NK-92 treated with Interleukin-12 subunit alpha and Interleukin-12 subunit beta, amount 100 ng/mL, for 24 hours (cell line): Measurements from ENCODE around the gene COPS8.

Experiments used
- DNase-seq: peaks from one replicate; lab custom pipeline; 2025; lab: John Stamatoyannopoulos, UW

Gene COPS8

DNA sequence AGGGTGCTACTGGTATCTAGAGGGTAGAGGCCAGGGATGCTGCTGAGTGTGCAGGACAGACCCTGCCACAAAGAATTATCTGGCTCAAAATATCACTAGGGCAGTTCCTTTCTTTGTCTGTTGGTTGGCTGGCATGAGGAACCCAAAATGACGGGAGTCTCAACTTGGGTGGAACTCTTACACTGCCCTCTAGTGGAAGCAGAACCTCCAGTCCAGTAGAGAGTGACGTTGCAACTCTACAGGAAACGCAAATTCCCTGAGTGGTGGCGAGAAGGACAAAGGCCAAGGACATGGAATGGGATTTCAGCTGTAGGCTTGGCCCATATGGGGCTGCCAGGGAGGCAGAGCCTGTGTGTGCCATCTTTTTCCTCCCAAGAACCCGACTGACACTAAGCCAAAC, 47.1 kb downstream of the COPS8 start:
- DNase-seq: no peak

- DNase-seq: no peak
These were observed 48.9 kb downstream of the COPS8 start for GRCh38 chr2:237134321-237135230.

DNA sequence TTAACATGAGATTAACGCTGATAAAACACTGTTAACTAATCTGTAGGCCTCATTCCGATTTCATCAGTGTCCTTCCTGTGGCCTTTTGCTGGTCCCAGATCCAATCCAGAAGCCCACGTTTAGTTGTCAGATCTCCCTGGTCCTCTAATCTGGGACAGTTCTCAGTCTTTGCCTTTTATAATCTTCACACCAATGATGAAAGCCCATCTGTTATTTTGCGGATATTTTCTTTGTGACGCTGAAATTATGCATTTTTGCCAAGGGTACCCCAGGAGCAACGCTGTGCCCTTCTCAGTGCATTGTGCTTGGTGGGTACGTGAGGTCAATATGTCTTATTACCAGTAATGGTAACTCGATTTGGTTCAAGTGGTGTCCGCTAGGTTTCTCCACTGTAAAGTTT, 51.1 kb downstream of the COPS8 start:
- DNase-seq: no peak

DNA sequence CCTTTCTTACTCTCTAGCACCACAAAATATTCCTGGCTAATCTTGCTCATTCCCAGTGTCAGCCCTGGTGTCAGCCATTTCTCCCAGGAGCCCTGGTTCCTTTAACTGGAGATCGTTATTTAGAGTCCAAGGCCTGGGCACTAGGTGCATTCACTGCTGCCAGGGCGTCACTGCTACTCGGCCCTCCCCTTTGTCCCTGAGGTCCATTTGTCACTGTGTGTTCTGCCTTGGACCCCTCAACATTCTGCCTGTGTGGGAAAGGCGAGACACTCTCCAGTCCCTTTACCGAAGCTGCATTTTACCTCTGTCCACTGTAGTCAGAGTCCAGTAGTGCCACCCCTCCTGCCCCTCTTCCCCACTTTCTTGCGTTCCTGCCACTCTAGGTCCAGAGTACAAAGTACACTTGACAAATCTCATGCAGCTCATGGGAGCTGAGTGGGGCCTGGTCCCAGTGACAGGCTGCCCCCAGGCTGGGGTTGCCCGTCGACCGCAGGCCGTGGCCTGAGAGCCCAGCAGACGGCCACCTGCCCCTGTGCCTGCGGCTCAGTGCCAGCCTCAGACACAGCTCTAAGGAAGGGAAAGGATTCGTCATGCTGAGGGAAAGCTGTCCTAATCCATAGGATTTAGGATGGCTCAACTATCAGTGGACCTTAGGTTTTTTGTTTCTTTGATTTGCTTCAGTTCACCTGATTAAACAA, 52.1 kb downstream of the COPS8 start:
- DNase-seq: no peak

GRCh38 chr2:237139123-237139675, 53.5 kb downstream of the COPS8 start:
- no peak for DNase-seq

GRCh38 chr2:237140689-237141285, 55.1 kb downstream of the COPS8 start:
- DNase-seq: no peak

DNA sequence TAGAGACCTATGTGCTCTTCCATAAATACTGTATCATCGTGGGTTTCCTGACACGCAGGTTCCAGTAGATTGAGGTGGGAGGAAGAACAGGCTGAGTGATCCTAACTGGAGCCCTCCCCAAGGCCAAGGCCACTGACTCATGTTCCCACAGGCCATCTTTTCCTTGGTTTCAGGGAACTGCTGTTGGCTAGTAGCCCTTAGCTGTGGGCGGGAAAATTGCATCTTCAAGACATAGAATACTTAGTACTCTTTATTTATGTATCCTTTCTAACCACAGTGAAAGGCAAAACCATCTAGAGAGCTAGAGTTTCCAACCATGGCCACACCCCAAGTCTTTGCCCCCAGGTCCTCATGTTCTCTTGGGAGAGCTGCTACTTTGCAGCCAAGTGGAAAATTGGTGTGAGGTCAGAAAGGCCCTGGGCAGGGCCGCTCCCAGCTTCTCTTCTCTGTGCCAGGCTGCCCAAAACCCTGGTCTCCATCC, 55.9 kb downstream of the COPS8 start:
- no peak for DNase-seq

GRCh38 chr2:237143118-237143517, 57.4 kb downstream of the COPS8 start:
- DNase-seq: no peak

GRCh38 chr2:237143676-237144440, 58.2 kb downstream of the COPS8 start:
- DNase-seq: no peak

GRCh38 chr2:237144516-237144915, 58.8 kb downstream of the COPS8 start:
- DNase-seq: no peak

DNA sequence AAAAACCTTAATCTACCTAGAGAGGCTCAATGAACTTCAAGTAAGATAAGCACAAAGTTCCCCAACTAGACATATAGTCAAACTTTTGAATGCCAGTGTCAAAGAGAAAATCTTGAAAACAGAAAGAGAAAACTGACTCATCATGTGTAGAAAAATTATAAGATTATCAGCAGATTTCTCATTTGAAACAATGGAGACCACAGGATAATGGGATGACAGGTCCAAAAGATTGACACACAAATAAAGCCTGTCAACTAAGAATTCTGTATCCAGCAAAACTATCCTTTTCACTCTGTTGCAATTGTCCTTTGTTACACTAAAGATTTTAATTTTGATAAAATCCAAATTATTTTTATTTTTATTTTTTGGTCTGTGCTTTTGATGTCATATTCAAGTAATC, 61.6 kb downstream of the COPS8 start:
- no peak for DNase-seq

- no peak for DNase-seq
These were observed 62.9 kb downstream of the COPS8 start for GRCh38 chr2:237148624-237149023.

DNA sequence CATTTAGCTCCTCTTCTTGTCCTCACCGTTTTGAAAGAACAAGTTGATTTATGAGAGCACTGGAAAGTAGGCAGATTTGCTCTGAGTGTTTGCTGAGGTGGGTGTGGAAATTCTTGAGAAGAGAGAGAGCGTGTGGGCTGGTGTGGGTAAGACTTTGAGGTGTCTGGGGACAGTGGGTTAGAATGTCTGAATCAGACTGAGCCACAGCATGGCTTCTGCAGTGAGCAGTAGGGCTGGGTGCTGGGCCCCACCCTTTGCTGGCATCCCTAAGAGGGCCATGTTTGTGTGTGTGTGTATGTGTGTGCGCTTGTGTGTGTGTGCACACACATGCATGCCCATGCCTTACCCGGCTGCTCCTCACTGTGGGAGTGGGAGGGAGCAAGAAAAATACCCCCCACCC, 63.7 kb downstream of the COPS8 start:
- no peak for DNase-seq
